Skeletal muscle satellite cell (primary cell): ENCODE measurements around the gene MREG.

Source experiments
- H3K27me3 ChIP-seq: 2 replicates; pipeline ENCODE4 v1.7.0; 2013; ENCODE audit warnings: low read length; ENCODE audit not compliant: control insufficient read depth, insufficient read depth
- H3K36me3 ChIP-seq: 2 replicates; pipeline ENCODE4 v1.7.0; 2013; ENCODE audit warnings: mild to moderate bottlenecking, control low read depth, low read length; ENCODE audit not compliant: insufficient read depth
- H3K4me1 ChIP-seq: 2 replicates; pipeline ENCODE4 v1.7.0; 2013; ENCODE audit warnings: low read length; ENCODE audit not compliant: control insufficient read depth, insufficient read depth
- H3K4me2 ChIP-seq: 2 replicates; pipeline ENCODE4 v1.7.0; 2013; ENCODE audit warnings: mild to moderate bottlenecking, low read length
- H3K4me3 ChIP-seq: 2 replicates; pipeline ENCODE4 v1.7.0; 2013; ENCODE audit warnings: low read length
- H3K9ac ChIP-seq: 2 replicates; pipeline ENCODE4 v1.7.0; 2013; ENCODE audit warnings: mild to moderate bottlenecking, low read depth, low read length, moderate library complexity
- H3K9me3 ChIP-seq: replicated peaks from 2 replicates; pipeline ENCODE4 v1.7.0; 2013; ENCODE audit warnings: mild to moderate bottlenecking, control low read depth, low read length

MREG gene

GRCh38 chr2:215900203-215900611 is 113.1 kb downstream of the MREG start:
- no peaks in the 10 kb centered on the region for H3K9me3 ChIP-seq
- H3K27me3 ChIP-seq = no peaks in the 10 kb centered on the region
- no peaks in the 10 kb centered on the region for H3K36me3 ChIP-seq
- peaks cover 41% of the 10 kb centered on the region for H3K4me1 ChIP-seq
- H3K4me2 ChIP-seq = peak overlapping the region; percentile 24
- H3K4me3 ChIP-seq = no peak overlapping the region
- no peak overlapping the region for H3K9ac ChIP-seq

- Histone ChIP-seq H3K9ac (no peak overlapping the region), H3K4me1 (peaks cover 38% of the 10 kb centered on the region), H3K36me3 (no peaks in the 10 kb centered on the region), H3K9me3 (no peaks in the 10 kb centered on the region), H3K4me3 (no peak overlapping the region), H3K27me3 (no peaks in the 10 kb centered on the region), H3K4me2 (peak overlapping the region; percentile 24)
These were observed 113.9 kb downstream of the MREG start for GRCh38 chr2:215899141-215900074.

GRCh38 chr2:215898363-215898762 is 115.0 kb downstream of the MREG start:
- Histone ChIP-seq H3K36me3 (no peaks in the 10 kb centered on the region), H3K4me2 (no peak overlapping the region), H3K4me3 (no peak overlapping the region), H3K27me3 (no peaks in the 10 kb centered on the region), H3K9me3 (no peaks in the 10 kb centered on the region), H3K9ac (no peak overlapping the region), H3K4me1 (peaks cover 28% of the 10 kb centered on the region)

GRCh38 chr2:215896921-215897320 is 116.4 kb downstream of the MREG start:
- no peaks in the 10 kb centered on the region for H3K9me3 ChIP-seq
- H3K4me1 ChIP-seq = peaks cover 28% of the 10 kb centered on the region
- no peaks in the 10 kb centered on the region for H3K36me3 ChIP-seq
- H3K27me3 ChIP-seq = no peaks in the 10 kb centered on the region
- no peak overlapping the region for H3K4me2 ChIP-seq
- H3K4me3 ChIP-seq = no peak overlapping the region
- no peak overlapping the region for H3K9ac ChIP-seq

- Histone ChIP-seq H3K4me1 (peaks cover 22% of the 10 kb centered on the region), H3K9ac (no peak overlapping the region), H3K27me3 (no peaks in the 10 kb centered on the region), H3K9me3 (no peaks in the 10 kb centered on the region), H3K4me2 (no peak overlapping the region), H3K36me3 (no peaks in the 10 kb centered on the region), H3K4me3 (no peak overlapping the region)
These were observed 118.0 kb downstream of the MREG start for GRCh38 chr2:215895330-215895729.
